Mononuclear cell (primary cell): ENCODE measurements around the gene TACSTD2. TPM values are rescaled to one million over a fixed set of nuclear protein-coding genes. Genes with fewer than 3 reads are reported as not detected.
"Not testable (repeated sequence)": the region's sequence is repeated elsewhere in the genome, so short reads cannot be mapped to it uniquely, and the experiment has no call there.

Experiments used
- H3K27me3 ChIP-seq: 2 replicates; pipeline ENCODE4 v1.6.0; 2011; ENCODE audit warnings: low read length, control low read depth; ENCODE audit not compliant: insufficient read depth
- H3K4me1 ChIP-seq: 2 replicates; pipeline ENCODE4 v1.5.1; 2011; ENCODE audit warnings: mild to moderate bottlenecking, low read length, control low read depth; ENCODE audit not compliant: insufficient read depth
- H3K4me3 ChIP-seq: 2 replicates; pipeline ENCODE4 v1.5.1; 2011; ENCODE audit warnings: mild to moderate bottlenecking, low read length, moderate library complexity
- H3K9me3 ChIP-seq: 2 replicates; pipeline ENCODE4 v1.5.1; 2011; ENCODE audit warnings: low read depth, mild to moderate bottlenecking, control low read depth, low read length
- total RNA-seq: library from RNA; depleted of rRNA; stranded (reverse); fragments of >200 nt; gene quantifications from one replicate; pipeline ENCODE4 v1.2.3, GENCODE V29; 2012

TACSTD2 gene
- total RNA-seq: under 0.01 TPM

- Histone ChIP-seq H3K27me3 (peaks cover 49% of the 10 kb centered on the region), H3K4me1 (peaks cover 29% of the 10 kb centered on the region)
Observed at GRCh38 chr1:58576727-58577653, at the start of gene TACSTD2. TSS of gene TACSTD2 (minus strand) at chr1:58577252. CDS start at chr1:58577156, 96 bp downstream.

GRCh38 chr1:58626293-58626692 lies 49.2 kb upstream of the TACSTD2 start:
- Histone ChIP-seq H3K27me3 (no peaks in the 10 kb centered on the region), H3K9me3 (no peaks in the 10 kb centered on the region), H3K4me3 (no peak overlapping the region), H3K4me1 (peaks cover 6% of the 10 kb centered on the region)

More at GRCh38 chr1:58576727-58577653, at the start of gene TACSTD2:
- Histone ChIP-seq H3K9me3 (no peaks in the 10 kb centered on the region), H3K4me3 (peak within 1 kb of the TSS; percentile 40)

- H3K27me3 ChIP-seq, H3K4me3 ChIP-seq, H3K9me3 ChIP-seq: not testable (repeated sequence)
- H3K4me1 ChIP-seq: peaks cover 36% of the 10 kb centered on the region
Observed at GRCh38 chr1:58623259-58623658, 46.2 kb upstream of the TACSTD2 start.

GRCh38 chr1:58622571-58622970 lies 45.5 kb upstream of the TACSTD2 start:
- H3K4me1 ChIP-seq: peaks cover 43% of the 10 kb centered on the region
- no peak overlapping the region for H3K4me3 ChIP-seq
- H3K9me3 ChIP-seq: no peaks in the 10 kb centered on the region
- no peaks in the 10 kb centered on the region for H3K27me3 ChIP-seq

- no peak overlapping the region for H3K4me3 ChIP-seq
- H3K4me1 ChIP-seq: peaks cover 52% of the 10 kb centered on the region
- no peaks in the 10 kb centered on the region for H3K9me3 ChIP-seq
- H3K27me3 ChIP-seq: no peaks in the 10 kb centered on the region
Observed at GRCh38 chr1:58621391-58621790, 44.3 kb upstream of the TACSTD2 start.

- no peaks in the 10 kb centered on the region for H3K27me3 ChIP-seq
- no peak overlapping the region for H3K4me3 ChIP-seq
- H3K9me3 ChIP-seq: no peaks in the 10 kb centered on the region
- H3K4me1 ChIP-seq: peaks cover 52% of the 10 kb centered on the region
Observed at GRCh38 chr1:58620926-58621325, 43.9 kb upstream of the TACSTD2 start.

- H3K27me3 ChIP-seq: no peaks in the 10 kb centered on the region
- peaks cover 52% of the 10 kb centered on the region for H3K4me1 ChIP-seq
- H3K4me3 ChIP-seq: no peak overlapping the region
- H3K9me3 ChIP-seq: no peaks in the 10 kb centered on the region
Observed at GRCh38 chr1:58620259-58620658, 43.2 kb upstream of the TACSTD2 start.

- peaks cover 52% of the 10 kb centered on the region for H3K4me1 ChIP-seq
- no peaks in the 10 kb centered on the region for H3K9me3 ChIP-seq
- no peaks in the 10 kb centered on the region for H3K27me3 ChIP-seq
- no peak overlapping the region for H3K4me3 ChIP-seq
Observed at GRCh38 chr1:58619286-58620054, 42.4 kb upstream of the TACSTD2 start.

- peaks cover 52% of the 10 kb centered on the region for H3K4me1 ChIP-seq
- H3K9me3 ChIP-seq: no peaks in the 10 kb centered on the region
- H3K27me3 ChIP-seq: no peaks in the 10 kb centered on the region
- no peak overlapping the region for H3K4me3 ChIP-seq
Observed at GRCh38 chr1:58618303-58618702, 41.3 kb upstream of the TACSTD2 start.

GRCh38 chr1:58611861-58612385 lies 34.9 kb upstream of the TACSTD2 start:
- Histone ChIP-seq H3K9me3 (no peaks in the 10 kb centered on the region), H3K4me3 (no peak overlapping the region), H3K27me3 (peaks cover 2% of the 10 kb centered on the region), H3K4me1 (peaks cover 3% of the 10 kb centered on the region)

- Histone ChIP-seq H3K4me3 (no peak overlapping the region), H3K4me1 (no peaks in the 10 kb centered on the region), H3K9me3 (peaks cover 8% of the 10 kb centered on the region), H3K27me3 (peaks cover 2% of the 10 kb centered on the region)
Observed at GRCh38 chr1:58608945-58609344, 31.9 kb upstream of the TACSTD2 start.

GRCh38 chr1:58608297-58608696 lies 31.2 kb upstream of the TACSTD2 start:
- Histone ChIP-seq H3K4me3 (no peak overlapping the region), H3K9me3 (peaks cover 8% of the 10 kb centered on the region), H3K4me1 (no peaks in the 10 kb centered on the region), H3K27me3 (peaks cover 2% of the 10 kb centered on the region)

- no peaks in the 10 kb centered on the region for H3K4me1 ChIP-seq
- peaks cover 8% of the 10 kb centered on the region for H3K9me3 ChIP-seq
- no peak overlapping the region for H3K4me3 ChIP-seq
- peaks cover 2% of the 10 kb centered on the region for H3K27me3 ChIP-seq
Observed at GRCh38 chr1:58607391-58607790, 30.3 kb upstream of the TACSTD2 start.

- H3K4me3 ChIP-seq, H3K9me3 ChIP-seq, H3K27me3 ChIP-seq: not testable (repeated sequence)
- peaks cover 12% of the 10 kb centered on the region for H3K4me1 ChIP-seq
Observed at GRCh38 chr1:58601921-58602320, 24.9 kb upstream of the TACSTD2 start.

- H3K4me1 ChIP-seq: peaks cover 12% of the 10 kb centered on the region
- no peaks in the 10 kb centered on the region for H3K27me3 ChIP-seq
- no peak overlapping the region for H3K4me3 ChIP-seq
- no peaks in the 10 kb centered on the region for H3K9me3 ChIP-seq
Observed at GRCh38 chr1:58597996-58598395, 20.9 kb upstream of the TACSTD2 start.
